GM23248 (cell line): ENCODE results near the gene CCDC86. TPM values are rescaled to one million over a fixed set of nuclear protein-coding genes. Genes with fewer than 3 reads are reported as not detected.

Experiments used
- DNase-seq: peaks from one replicate; pipeline ENCODE4 v3.0.0-alpha.2; 2015
- H2AFZ ChIP-seq: fragments of 200-600 bp; sonication (generic); 2 replicates; pipeline ENCODE4 v1.6.1; 2016; ENCODE audit warnings: antibody characterized with exemption
- H3F3A ChIP-seq: fragments of 200-600 bp; sonication (generic); 2 replicates; pipeline ENCODE4 v1.6.1; 2016; ENCODE audit warnings: mild to moderate bottlenecking, antibody characterized with exemption, mixed run types; ENCODE audit not compliant: insufficient read depth
- H3K27ac ChIP-seq: fragments of 200-600 bp; sonication (generic); 2 replicates; pipeline ENCODE4 v1.5.1; 2016; ENCODE audit warnings: mild to moderate bottlenecking
- H3K27me3 ChIP-seq: fragments of 200-600 bp; sonication (generic); replicated peaks from 2 replicates; pipeline ENCODE4 v1.6.1; 2016; ENCODE audit warnings: mild to moderate bottlenecking; ENCODE audit not compliant: insufficient read depth
- H3K36me3 ChIP-seq: fragments of 200-600 bp; sonication (generic); 2 replicates; pipeline ENCODE4 v1.6.1; 2016; ENCODE audit warnings: low read depth, mild to moderate bottlenecking
- H3K4me1 ChIP-seq: fragments of 200-600 bp; sonication (generic); 2 replicates; pipeline ENCODE4 v1.6.1; 2016; ENCODE audit warnings: mild to moderate bottlenecking; ENCODE audit not compliant: insufficient read depth
- H3K4me2 ChIP-seq: fragments of 200-600 bp; sonication (generic); one replicate; pipeline ENCODE4 v1.6.1; 2016; ENCODE audit warnings: mild to moderate bottlenecking; ENCODE audit not compliant: unreplicated experiment
- H3K4me3 ChIP-seq: fragments of 200-600 bp; sonication (generic); 2 replicates; pipeline ENCODE4 v1.5.1; 2016; ENCODE audit warnings: mild to moderate bottlenecking
- H3K79me2 ChIP-seq: fragments of 200-600 bp; sonication (generic); 2 replicates; pipeline ENCODE4 v1.6.1; 2016; ENCODE audit warnings: mild to moderate bottlenecking; ENCODE audit not compliant: insufficient read depth
- H3K9ac ChIP-seq: fragments of 200-600 bp; sonication (generic); 2 replicates; pipeline ENCODE4 v1.6.1; 2016; ENCODE audit warnings: mild to moderate bottlenecking
- H3K9me2 ChIP-seq: fragments of 200-600 bp; sonication (generic); 2 replicates; pipeline ENCODE4 v1.6.1; 2016; ENCODE audit warnings: mixed run types, mild to moderate bottlenecking, moderate library complexity; ENCODE audit not compliant: insufficient read depth
- H3K9me3 ChIP-seq: fragments of 200-600 bp; sonication (generic); one replicate; pipeline ENCODE4 v1.6.1; 2017; ENCODE audit warnings: low read depth
- H4K20me1 ChIP-seq: fragments of 200-600 bp; sonication (generic); 2 replicates; pipeline ENCODE4 v1.6.0; 2016; ENCODE audit not compliant: insufficient read depth
- EZH2 ChIP-seq: fragments of 200-600 bp; sonication (generic); IDR thresholded peaks from 2 replicates; pipeline ENCODE4 v1.6.1; 2018; ENCODE audit warnings: antibody characterized with exemption, mild to moderate bottlenecking; ENCODE audit not compliant: insufficient read depth, poor library complexity, severe bottlenecking
- EZH2phosphoT487 ChIP-seq: fragments of 200-600 bp; sonication (generic); IDR thresholded peaks from 2 replicates; pipeline ENCODE4 v1.6.1; 2018; ENCODE audit warnings: antibody characterized with exemption, moderate library complexity, mild to moderate bottlenecking, low read depth; ENCODE audit not compliant: insufficient read depth
- WGBS, 2 experiments: methylation state at CpG; one replicate each; pipeline ENCODE4 v1.1.6; 2015 to 2017; ENCODE audit warnings: low lambda C conversion rate in 2 of 2, low coverage in 1 of 2; ENCODE audit errors: missing lambda C conversion rate in 2 of 2; 5-methylcytosine and 5-hydroxymethylcytosine counted together
- in situ Hi-C: fragments of 300-500 bp; cut with MboI; formaldehyde crosslinking; loops from 2 replicates; pipeline ENCODE4 v1.15.0; 2020
- polyA plus RNA-seq: library from polyadenylated mRNA; unstranded; fragments of >200 nt; fragmentation: Nextera tagmentation; extraction: Ambion mirVana; gene quantifications from 2 replicates; pipeline ENCODE4 v1.2.1, GENCODE V29; 2016
- total RNA-seq: library from RNA; depleted of rRNA; stranded (reverse); fragments of >200 nt; shearing (Covaris generic); gene quantifications from 2 replicates; pipeline ENCODE4 v1.2.3, GENCODE V29; 2014; rRNA removed

CCDC86 gene
- total and polyA plus RNA-seq, 2 experiments from 2014 or later = 10.7 to 37.6 TPM

- H3K4me1 ChIP-seq = no peaks in the 10 kb centered on the region
- no peaks in the 10 kb centered on the region for H3K79me2 ChIP-seq
- no peak for DNase-seq
- peaks cover 57% of the 10 kb centered on the region for H3K36me3 ChIP-seq
- H3K4me2 ChIP-seq = no peak overlapping the region
- no peaks in the 10 kb centered on the region for H3K9me2 ChIP-seq
- in situ Hi-C loops = loop anchor here (10.0 kb wide), 1 partner anchor 61 kb away; no protein-coding TSS in a partner anchor
- no peak overlapping the region for H3K4me3 ChIP-seq
- peaks cover 11% of the 10 kb centered on the region for H3F3A ChIP-seq
- H3K27ac ChIP-seq = no peak overlapping the region
- H3K9me3 ChIP-seq = no peaks in the 10 kb centered on the region
- H3K9ac ChIP-seq = no peak overlapping the region
- no peaks in the 10 kb centered on the region for H4K20me1 ChIP-seq
- no peak overlapping the region for H2AFZ ChIP-seq
- 77 to 79% methylated on average over 5 of the region's 5 CpGs for WGBS, 2 experiments
- no peak for TF ChIP-seq EZH2phosphoT487
- TF ChIP-seq EZH2 = no peak
- no peaks in the 10 kb centered on the region for H3K27me3 ChIP-seq
These were observed 53.8 kb downstream of the CCDC86 start for GRCh38 chr11:60895687-60896086.

DNA sequence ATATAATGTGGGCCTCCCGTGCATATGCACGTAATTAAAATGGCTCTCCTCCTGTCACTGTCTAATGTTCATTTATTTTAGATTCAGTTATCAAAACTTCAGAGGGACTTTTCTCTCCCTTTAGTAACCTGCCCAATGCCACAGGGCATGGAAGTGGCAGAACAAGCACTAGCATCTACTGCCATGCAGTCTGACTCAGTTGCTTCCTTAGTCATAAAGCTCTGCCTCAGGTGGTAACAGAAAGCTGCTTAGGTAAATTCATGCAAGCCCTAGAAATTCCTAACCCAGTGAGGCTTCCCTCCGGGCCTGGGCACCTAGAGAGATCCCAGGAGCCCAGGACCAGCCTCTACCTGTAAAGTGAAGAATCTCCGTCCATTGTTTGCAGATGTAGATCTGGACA is 55.6 kb downstream of the CCDC86 start:
- 86% methylated on average over 4 of the region's 4 CpGs for WGBS, 2 experiments
- DNase-seq = no peak
- Histone ChIP-seq H3K9me2 (no peaks in the 10 kb centered on the region), H3F3A (peaks cover 11% of the 10 kb centered on the region), H3K27ac (no peak overlapping the region), H3K9ac (no peak overlapping the region), H3K4me2 (no peak overlapping the region), H3K27me3 (no peaks in the 10 kb centered on the region), H3K79me2 (peaks cover 9% of the 10 kb centered on the region), H3K4me1 (no peaks in the 10 kb centered on the region), H3K9me3 (no peaks in the 10 kb centered on the region), H3K4me3 (no peak overlapping the region), H4K20me1 (no peaks in the 10 kb centered on the region), H2AFZ (no peak overlapping the region), H3K36me3 (peaks cover 67% of the 10 kb centered on the region)
- no peak for TF ChIP-seq EZH2phosphoT487
- TF ChIP-seq EZH2 = no peak
- in situ Hi-C loops = loop anchor here (10.0 kb wide), 1 partner anchor 63 kb away; no protein-coding TSS in a partner anchor

GRCh38 chr11:60899046-60899936 is 57.4 kb downstream of the CCDC86 start:
- H3K27me3 ChIP-seq = no peaks in the 10 kb centered on the region
- no peaks in the 10 kb centered on the region for H3K9me3 ChIP-seq
- peak overlapping the region; percentile 11; the same call in 1 of the 2 replicates for H3K9ac ChIP-seq
- peaks cover 27% of the 10 kb centered on the region for H3K79me2 ChIP-seq
- no peak overlapping the region for H3K4me2 ChIP-seq
- in situ Hi-C loops = loop anchor here (10.0 kb wide), 1 partner anchor 64 kb away; no protein-coding TSS in a partner anchor
- no peak overlapping the region for H2AFZ ChIP-seq
- DNase-seq = peak; percentile 77
- H3F3A ChIP-seq = peaks cover 11% of the 10 kb centered on the region
- no peak overlapping the region for H3K27ac ChIP-seq
- TF ChIP-seq EZH2phosphoT487 (no peak), EZH2 (no peak)
- H3K9me2 ChIP-seq = no peaks in the 10 kb centered on the region
- H3K4me3 ChIP-seq = no peak overlapping the region
- H3K4me1 ChIP-seq = no peaks in the 10 kb centered on the region
- 58% methylated on average over 12 of the region's 12 CpGs for WGBS, 2 experiments
- peaks cover 67% of the 10 kb centered on the region for H3K36me3 ChIP-seq
- H4K20me1 ChIP-seq = peaks cover 4% of the 10 kb centered on the region; the same call in 1 of the 2 replicates

DNA sequence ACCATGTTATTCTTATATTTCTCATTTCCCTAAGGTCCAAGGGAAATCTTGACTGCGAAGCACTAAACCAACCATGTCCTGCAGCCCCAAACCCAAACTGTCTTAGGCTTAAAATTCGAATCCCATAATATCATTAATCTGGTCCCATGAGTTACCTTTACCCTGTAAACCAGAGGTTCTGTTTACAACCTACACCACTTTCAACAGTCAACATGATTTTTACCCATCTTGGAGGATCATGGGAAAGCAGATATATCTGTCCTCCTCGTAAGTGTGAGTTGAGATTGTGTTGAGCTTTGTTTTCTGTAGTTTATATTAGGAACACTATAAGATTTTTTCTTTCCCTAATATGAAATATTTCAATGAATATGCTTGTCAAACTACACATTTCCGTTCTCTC is 58.1 kb downstream of the CCDC86 start:
- Histone ChIP-seq H4K20me1 (peaks cover 8% of the 10 kb centered on the region; the same call in 1 of the 2 replicates), H3K4me3 (no peak overlapping the region), H3K27me3 (no peaks in the 10 kb centered on the region), H3K36me3 (peaks cover 61% of the 10 kb centered on the region), H3F3A (peaks cover 11% of the 10 kb centered on the region), H3K9me3 (no peaks in the 10 kb centered on the region), H3K9me2 (no peaks in the 10 kb centered on the region), H3K4me2 (no peak overlapping the region), H3K27ac (no peak overlapping the region), H3K79me2 (peaks cover 34% of the 10 kb centered on the region), H2AFZ (no peak overlapping the region), H3K9ac (no peak overlapping the region), H3K4me1 (peaks cover 4% of the 10 kb centered on the region)
- 63% methylated on average over 4 of the region's 4 CpGs for WGBS, 2 experiments
- in situ Hi-C loops = loop anchor here (10.0 kb wide), 1 partner anchor 65 kb away; no protein-coding TSS in a partner anchor
- no peak for DNase-seq
- TF ChIP-seq EZH2phosphoT487 (no peak), EZH2 (no peak)

Other genes starting within 250 kb of the CCDC86 start
- gene MS4A8, start 142.5 kb upstream of the CCDC86 start, total RNA-seq = not detected in 2 replicates
- gene MS4A8, start 142.5 kb upstream of the CCDC86 start, polyA plus RNA-seq = not detected in 2 replicates
- not detected in 2 replicates for gene MS4A18, start 117.4 kb upstream of the CCDC86 start, total RNA-seq
- not detected in 2 replicates for gene MS4A18, start 117.4 kb upstream of the CCDC86 start, polyA plus RNA-seq
- not detected in 2 replicates for gene MS4A15, start 85.2 kb upstream of the CCDC86 start, total RNA-seq
- gene MS4A15, start 85.2 kb upstream of the CCDC86 start, polyA plus RNA-seq = not detected in 2 replicates
- not detected in 2 replicates for gene MS4A10, start 56.8 kb upstream of the CCDC86 start, total RNA-seq
- gene MS4A10, start 56.8 kb upstream of the CCDC86 start, polyA plus RNA-seq = not detected in 2 replicates
- not detected in 2 replicates for gene PTGDR2, start 13.8 kb downstream of the CCDC86 start, total RNA-seq
- gene PTGDR2, start 13.8 kb downstream of the CCDC86 start, polyA plus RNA-seq = 0.06 TPM in 2 replicates
- gene ZP1, start 25.4 kb downstream of the CCDC86 start, total RNA-seq = 1.3 and 5.3 TPM in 2 replicates
- 0.51 and 1.0 TPM in 2 replicates for gene ZP1, start 25.4 kb downstream of the CCDC86 start, polyA plus RNA-seq
- gene PRPF19, start 64.5 kb downstream of the CCDC86 start, total RNA-seq = 47.9 and 58.9 TPM in 2 replicates
- gene PRPF19, start 64.5 kb downstream of the CCDC86 start, polyA plus RNA-seq = 17.4 and 19.1 TPM in 2 replicates
- 27.2 and 35.9 TPM in 2 replicates for gene TMEM109, start 72.0 kb downstream of the CCDC86 start, total RNA-seq
- gene TMEM109, start 72.0 kb downstream of the CCDC86 start, polyA plus RNA-seq = 95.2 and 97.9 TPM in 2 replicates
- 27.2 and 28.2 TPM in 2 replicates for gene TMEM132A, start 82.3 kb downstream of the CCDC86 start, total RNA-seq
- 10.1 and 12.2 TPM in 2 replicates for gene TMEM132A, start 82.3 kb downstream of the CCDC86 start, polyA plus RNA-seq
- 0.51 and 2.2 TPM in 2 replicates for gene SLC15A3, start 110.1 kb downstream of the CCDC86 start, total RNA-seq
- gene SLC15A3, start 110.1 kb downstream of the CCDC86 start, polyA plus RNA-seq = 1.1 and 1.5 TPM in 2 replicates
- not detected in 2 replicates for gene CD6, start 129.6 kb downstream of the CCDC86 start, total RNA-seq
- not detected in 2 replicates for gene CD6, start 129.6 kb downstream of the CCDC86 start, polyA plus RNA-seq